H1 (cell line): ENCODE data around the gene YTHDF2. TPM values are rescaled to one million over a fixed set of nuclear protein-coding genes. Genes with fewer than 3 reads are reported as not detected.

ENCODE experiments used
- CTCF ChIA-PET: fragments of 300-600 bp; sonication (Branson Sonifier 250); formaldehyde crosslinking; loops from one replicate; lab custom pipeline; 2021; ENCODE audit not compliant: partially characterized antibody; lab: Charles Lee
- POLR2A ChIA-PET: fragments of 300-600 bp; sonication (Branson Sonifier 250); formaldehyde crosslinking; loops from one replicate; lab custom pipeline; 2021; ENCODE audit warnings: inconsistent platforms; ENCODE audit not compliant: partially characterized antibody; lab: Charles Lee
- DNase-seq, 2 experiments: peaks; one replicate each; pipeline versions ENCODE4 v3.0.0 to v3.0.0-alpha.2; 2010 to 2022; ENCODE audit warnings: low spot score in 2 of 2, low read depth in 1 of 2, mixed read lengths in 1 of 2
- FAIRE-seq: peaks from 2 replicates; lab custom pipeline; 2011; peaks lifted over from hg19 to GRCh38; lab: Jason Lieb, UNC
- H2AFZ ChIP-seq: 2 replicates; pipeline ENCODE4 v1.8.1; 2012; ENCODE audit warnings: low read length, inconsistent platforms
- H2AK5ac ChIP-seq: 2 replicates; pipeline ENCODE4 v1.6.1; 2013; ENCODE audit warnings: low read depth, low read length
- H2BK120ac ChIP-seq: replicated peaks from 2 replicates; pipeline ENCODE3; 2013; ENCODE audit warnings: low read depth, low read length, inconsistent platforms
- H2BK12ac ChIP-seq: 2 replicates; pipeline ENCODE4 v1.6.1; 2013; ENCODE audit warnings: low read depth, low read length
- H2BK15ac ChIP-seq: 2 replicates; pipeline ENCODE4 v1.6.1; 2013; ENCODE audit warnings: low read length
- H2BK20ac ChIP-seq: 2 replicates; pipeline ENCODE4 v1.6.1; 2013; ENCODE audit warnings: low read length
- H2BK5ac ChIP-seq: 2 replicates; pipeline ENCODE4 v1.6.1; 2013; ENCODE audit warnings: low read depth, low read length
- H3K14ac ChIP-seq: 2 replicates; pipeline ENCODE4 v1.6.1; 2013; ENCODE audit warnings: inconsistent platforms; ENCODE audit not compliant: insufficient read length
- H3K18ac ChIP-seq: 2 replicates; pipeline ENCODE4 v1.6.1; 2013; ENCODE audit warnings: low read length; ENCODE audit errors: extremely low read depth
- H3K23ac ChIP-seq: 2 replicates; pipeline ENCODE4 v1.6.1; 2013; ENCODE audit warnings: inconsistent platforms; ENCODE audit not compliant: insufficient read length
- H3K23me2 ChIP-seq: 2 replicates; pipeline ENCODE4 v1.6.1; 2013; ENCODE audit warnings: low read depth, low read length
- H3K27ac ChIP-seq: 2 replicates; pipeline ENCODE4 v1.6.1; 2011; ENCODE audit warnings: low read depth, low read length, inconsistent platforms
- H3K27me3 ChIP-seq, 4 experiments: replicated peaks in 1 of 4; 1 replicate in 1 of 4; 2 replicates in 3 of 4; pipeline versions ENCODE4 v1.6.1 to v1.8.1; 2011 to 2013; ENCODE audit warnings: low read length in 3 of 4, mild to moderate bottlenecking in 3 of 4, inconsistent platforms in 2 of 4, mixed read lengths in 2 of 4, moderate library complexity in 1 of 4; ENCODE audit not compliant: control insufficient read depth in 3 of 4, insufficient read depth in 3 of 4; ENCODE audit errors: extremely low read depth in 1 of 4
- H3K36me3 ChIP-seq, 4 experiments: 2 replicates each; pipeline versions ENCODE4 v1.6.1 to v1.8.1; 2011 to 2013; ENCODE audit warnings: mild to moderate bottlenecking in 4 of 4, low read length in 3 of 4, moderate library complexity in 2 of 4, control low read depth in 1 of 4, inconsistent platforms in 1 of 4; ENCODE audit not compliant: insufficient read depth in 4 of 4, control insufficient read depth in 2 of 4
- H3K4ac ChIP-seq: replicated peaks from 2 replicates; pipeline ENCODE3; 2013; ENCODE audit warnings: low read length, low read depth, mixed read lengths, inconsistent platforms; ENCODE audit not compliant: insufficient read length
- H3K4me1 ChIP-seq, 4 experiments: replicated peaks in 1 of 4; 1 replicate in 1 of 4; 2 replicates in 3 of 4; pipeline versions ENCODE4 v1.6.1 to v1.8.1; 2011 to 2013; ENCODE audit warnings: low read length in 3 of 4, inconsistent platforms in 2 of 4, mixed read lengths in 1 of 4; ENCODE audit not compliant: insufficient read depth in 4 of 4, control insufficient read depth in 3 of 4
- H3K4me2 ChIP-seq, 2 experiments: 2 replicates each; pipeline versions ENCODE4 v1.6.1 to v1.8.1; 2011 to 2013; ENCODE audit warnings: low read depth in 2 of 2, low read length in 2 of 2, control low read depth in 1 of 2, inconsistent platforms in 1 of 2, mild to moderate bottlenecking in 1 of 2; ENCODE audit not compliant: insufficient read depth in 1 of 2
- H3K4me3 ChIP-seq, 4 experiments: fragments of 200-600, 300-600 bp in 1 of 4; sonication (generic), shearing (Covaris generic), sonication (Bioruptor Twin) in 1 of 4; 2 replicates each; pipeline versions ENCODE4 v1.5.1 to v1.8.1; 2011 to 2016; ENCODE audit warnings: low read length in 4 of 4, low read depth in 3 of 4, control low read depth in 2 of 4, inconsistent platforms in 2 of 4, mild to moderate bottlenecking in 2 of 4, mixed read lengths in 1 of 4, moderate library complexity in 1 of 4; ENCODE audit not compliant: insufficient read depth in 2 of 4; ENCODE audit errors: extremely low read depth in 1 of 4
- H3K56ac ChIP-seq: replicated peaks from 2 replicates; pipeline ENCODE3; 2013; ENCODE audit warnings: low read depth, mild to moderate bottlenecking, mixed read lengths, low read length, inconsistent platforms; ENCODE audit not compliant: insufficient read length
- H3K79me1 ChIP-seq: 2 replicates; pipeline ENCODE4 v1.6.1; 2013; ENCODE audit warnings: low read depth, low read length, control low read depth
- H3K79me2 ChIP-seq, 2 experiments: 2 replicates each; pipeline versions ENCODE4 v1.6.1 to v1.8.1; 2012 to 2013; ENCODE audit warnings: low read length in 2 of 2, mild to moderate bottlenecking in 2 of 2, inconsistent platforms in 1 of 2; ENCODE audit not compliant: insufficient read depth in 2 of 2, control insufficient read depth in 1 of 2
- H3K9ac ChIP-seq, 4 experiments: replicated peaks in 1 of 4; 1 replicate in 1 of 4; 2 replicates in 3 of 4; pipeline versions ENCODE4 v1.6.1 to v1.8.1; 2011 to 2013; ENCODE audit warnings: low read depth in 3 of 4, low read length in 3 of 4, control low read depth in 2 of 4, mild to moderate bottlenecking in 2 of 4, moderate library complexity in 2 of 4, inconsistent platforms in 1 of 4; ENCODE audit errors: extremely low read depth in 1 of 4
- H3K9me3 ChIP-seq, 2 experiments: 2 replicates each; pipeline versions ENCODE4 v1.6.1 to v1.8.1; 2012 to 2013; ENCODE audit warnings: mild to moderate bottlenecking in 2 of 2, moderate library complexity in 2 of 2, control low read depth in 1 of 2, inconsistent platforms in 1 of 2, low read depth in 1 of 2, low read length in 1 of 2, mixed read lengths in 1 of 2; ENCODE audit not compliant: insufficient read depth in 2 of 2
- H4K20me1 ChIP-seq, 2 experiments: replicated peaks in 1 of 2; 2 replicates each; pipeline versions ENCODE3 to v1.8.1; 2011 to 2013; ENCODE audit warnings: inconsistent platforms in 2 of 2, low read length in 2 of 2, mild to moderate bottlenecking in 1 of 2; ENCODE audit not compliant: insufficient read depth in 2 of 2, control insufficient read depth in 1 of 2
- H4K5ac ChIP-seq: 2 replicates; pipeline ENCODE4 v1.6.1; 2013; ENCODE audit warnings: low read length, low read depth, mixed read lengths, inconsistent platforms; ENCODE audit not compliant: insufficient read length
- H4K8ac ChIP-seq: 2 replicates; pipeline ENCODE4 v1.8.0; 2013; ENCODE audit warnings: mild to moderate bottlenecking, moderate library complexity, low read length, inconsistent platforms; ENCODE audit not compliant: insufficient read depth; ENCODE audit errors: extremely low read depth
- H4K91ac ChIP-seq: replicated peaks from 2 replicates; pipeline ENCODE3; 2013; ENCODE audit warnings: low read length, mixed read lengths, inconsistent platforms; ENCODE audit not compliant: insufficient read length
- WGBS, 2 experiments: shearing (Covaris generic) in 1 of 2; methylation state at CpG; one replicate each; pipeline versions ENCODE4 v1.1.6 to v1.1.7; 2013 to 2015; ENCODE audit warnings: low lambda C conversion rate in 2 of 2, mixed read lengths in 2 of 2, inconsistent platforms in 1 of 2, low coverage in 1 of 2, missing lambda C conversion rate in 1 of 2; ENCODE audit not compliant: insufficient replicate concordance in 2 of 2, insufficient coverage in 1 of 2, insufficient read length in 1 of 2; ENCODE audit errors: extremely low coverage in 1 of 2, missing lambda C conversion rate in 1 of 2; 5-methylcytosine and 5-hydroxymethylcytosine counted together
- polyA plus RNA-seq, 7 experiments: library from polyadenylated mRNA; depleted of rRNA in 3 of 7; stranded (reverse) in 5 of 7; unstranded in 2 of 7; fragments of >200 nt in 5 of 7; fragments of 200-250 nt in 2 of 7; gene quantifications; 1 replicate in 5 of 7; 2 replicates in 1 of 7; 4 replicates in 1 of 7; pipeline versions ENCODE4 v1.2.1 to v1.2.3, GENCODE V29; 2011 to 2013; ENCODE audit warnings: missing spikeins in 2 of 7, mixed read lengths in 2 of 7
- total RNA-seq: library from RNA; stranded (reverse); fragmentation: NEBNext Ultra II Directional; extraction: Animal tissue kit (Norgen Biotek cat#: 25700); gene quantifications from 2 replicates; pipeline ENCODE4 v1.2.1, GENCODE V29; 2021

YTHDF2 gene
- total and polyA plus RNA-seq, 2 of the 8 experiments (the other 6 are each of a cell fraction or from before 2014, with no cell fraction given), result 128 to 164 TPM

GRCh38 chr1:28789412-28789811, 52.7 kb downstream of the YTHDF2 start:
- CTCF ChIA-PET, result interaction anchor here (3.0 kb wide), 1 partner anchor 87 kb away, joined by 18 read pairs; no protein-coding TSS in a partner anchor

More at GRCh38 chr1:28789412-28789811, 52.7 kb downstream of the YTHDF2 start:
- Histone ChIP-seq H3K27ac (no peak overlapping the region), H2BK120ac (no peak overlapping the region), H4K20me1 (no peaks in the 10 kb centered on the region), H4K8ac (no peak overlapping the region), H2BK5ac (no peak overlapping the region), H3K14ac (no peak overlapping the region), H3K23me2 (no peaks in the 10 kb centered on the region), H3K4me3 (no peak overlapping the region), H3K36me3 (no peaks in the 10 kb centered on the region), H3K9me3 (no peaks in the 10 kb centered on the region), H3K79me1 (no peaks in the 10 kb centered on the region), H3K18ac (no peak overlapping the region), H2AFZ (no peak overlapping the region), H3K27me3 (no peaks in the 10 kb centered on the region), H2BK20ac (no peak overlapping the region), H3K23ac (no peak overlapping the region), H3K4ac (no peak overlapping the region), H3K56ac (no peak overlapping the region), H3K79me2 (no peaks in the 10 kb centered on the region), H2BK15ac (no peak overlapping the region), H3K9ac (no peak overlapping the region), H3K4me1 (peaks cover 0 to 3% (median 0%) of the 10 kb centered on the region in 4 experiments; a peak in 1 of 7 replicates), H2BK12ac (no peak overlapping the region), H3K4me2 (no peak overlapping the region), H4K91ac (no peak overlapping the region), H2AK5ac (no peak overlapping the region), H4K5ac (no peak overlapping the region)
- FAIRE-seq, result no peak
- WGBS, 2 experiments, result 89% methylated on average over 9 of the region's 9 CpGs; no CpG with 5 or more reads in 1 of the 2 experiments
- DNase-seq, result no peak
- POLR2A ChIA-PET, result interaction anchor here (0.6 kb wide), 1 partner anchor 43 kb away, joined by 5 read pairs; no protein-coding TSS in a partner anchor
